Measurements from ENCODE around the gene SLC38A9.

Gene SLC38A9

GRCh38 chr5:55650386-55650785 is 61.7 kb downstream of the SLC38A9 start:
- H3K27me3 ChIP-seq (ENCODE audit: control insufficient read depth, insufficient read depth, low read length): no peaks in the 10 kb centered on the region
- peaks cover 40% of the 10 kb centered on the region for H3K36me3 ChIP-seq (ENCODE audit: control insufficient read depth, insufficient read depth, low read length)
- no peak overlapping the region for H3K9ac ChIP-seq (ENCODE audit: low read depth, low read length)
- H3K4me3 ChIP-seq (ENCODE audit: low read depth, low read length): no peak overlapping the region
- no peaks in the 10 kb centered on the region for H3K9me3 ChIP-seq (ENCODE audit: control insufficient read depth, insufficient read depth, low read length)
- no peaks in the 10 kb centered on the region for H3K4me1 ChIP-seq (ENCODE audit: control insufficient read depth, insufficient read depth, low read length)
- no peak overlapping the region for H3K27ac ChIP-seq (ENCODE audit: low read depth, low read length)

- Histone ChIP-seq H3K4me3 (ENCODE audit: low read depth, low read length) (no peak overlapping the region), H3K9ac (ENCODE audit: low read depth, low read length) (no peak overlapping the region), H3K36me3 (ENCODE audit: control insufficient read depth, insufficient read depth, low read length) (peaks cover 43% of the 10 kb centered on the region), H3K27ac (ENCODE audit: low read depth, low read length) (no peak overlapping the region), H3K27me3 (ENCODE audit: control insufficient read depth, insufficient read depth, low read length) (no peaks in the 10 kb centered on the region), H3K9me3 (ENCODE audit: control insufficient read depth, insufficient read depth, low read length) (no peaks in the 10 kb centered on the region), H3K4me1 (ENCODE audit: control insufficient read depth, insufficient read depth, low read length) (no peaks in the 10 kb centered on the region)
Measured at GRCh38 chr5:55649963-55650362, 62.2 kb downstream of the SLC38A9 start.

DNA sequence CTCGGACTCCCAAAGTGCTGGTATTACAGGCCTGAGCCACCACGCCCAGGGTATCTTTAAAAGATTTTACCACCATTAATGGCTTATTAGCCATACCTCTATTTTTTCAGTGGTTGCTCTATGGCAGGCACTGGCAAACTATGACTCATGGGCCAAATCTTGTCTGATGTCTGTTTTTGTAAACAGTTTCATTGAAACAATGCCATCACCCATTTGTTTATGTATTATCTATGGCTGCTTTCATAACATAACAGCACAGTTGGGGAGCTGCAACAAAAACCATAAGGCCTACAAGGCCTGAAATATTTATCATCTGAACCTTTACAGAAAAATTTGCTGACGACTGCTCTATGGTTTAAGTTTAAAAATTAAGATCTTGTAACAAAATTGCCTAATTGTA is 66.8 kb downstream of the SLC38A9 start:
- H3K27me3 ChIP-seq (ENCODE audit: control insufficient read depth, insufficient read depth, low read length): no peaks in the 10 kb centered on the region
- H3K4me1 ChIP-seq (ENCODE audit: control insufficient read depth, insufficient read depth, low read length): peaks cover 11% of the 10 kb centered on the region
- H3K4me3 ChIP-seq (ENCODE audit: low read depth, low read length): no peak overlapping the region
- no peak overlapping the region for H3K27ac ChIP-seq (ENCODE audit: low read depth, low read length)
- H3K36me3 ChIP-seq (ENCODE audit: control insufficient read depth, insufficient read depth, low read length): peaks cover 39% of the 10 kb centered on the region
- no peak overlapping the region for H3K9ac ChIP-seq (ENCODE audit: low read depth, low read length)
- no peaks in the 10 kb centered on the region for H3K9me3 ChIP-seq (ENCODE audit: control insufficient read depth, insufficient read depth, low read length)

DNA sequence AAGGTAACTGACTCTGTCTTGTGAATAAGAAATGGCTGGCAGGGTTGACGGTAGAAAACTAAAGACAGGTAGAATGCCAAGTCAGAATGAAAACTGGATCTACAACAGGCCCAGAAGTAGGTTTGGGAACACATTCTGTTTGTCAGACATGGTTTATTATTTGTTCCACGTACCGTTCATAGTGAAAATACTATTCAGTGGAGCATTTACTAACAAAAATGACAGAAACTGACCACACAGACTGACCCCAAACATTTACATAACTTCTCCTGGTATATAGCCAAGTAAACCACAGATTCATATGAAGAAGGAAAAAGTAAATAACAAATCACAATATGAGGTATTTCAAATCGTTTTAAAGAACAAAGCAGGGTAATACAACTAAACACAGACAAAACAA is 73.7 kb downstream of the SLC38A9 start:
- no peaks in the 10 kb centered on the region for H3K27me3 ChIP-seq (ENCODE audit: control insufficient read depth, insufficient read depth, low read length)
- H3K4me3 ChIP-seq (ENCODE audit: low read depth, low read length): no peak overlapping the region
- no peak overlapping the region for H3K9ac ChIP-seq (ENCODE audit: low read depth, low read length)
- peaks cover 12% of the 10 kb centered on the region; the same call in 1 of the 2 replicates for H3K36me3 ChIP-seq (ENCODE audit: control insufficient read depth, insufficient read depth, low read length)
- peaks cover 35% of the 10 kb centered on the region for H3K4me1 ChIP-seq (ENCODE audit: control insufficient read depth, insufficient read depth, low read length)
- no peak overlapping the region for H3K27ac ChIP-seq (ENCODE audit: low read depth, low read length)
- no peaks in the 10 kb centered on the region for H3K9me3 ChIP-seq (ENCODE audit: control insufficient read depth, insufficient read depth, low read length)

GRCh38 chr5:55638051-55638450 is 74.1 kb downstream of the SLC38A9 start:
- peaks cover 33% of the 10 kb centered on the region for H3K4me1 ChIP-seq (ENCODE audit: control insufficient read depth, insufficient read depth, low read length)
- no peak overlapping the region for H3K4me3 ChIP-seq (ENCODE audit: low read depth, low read length)
- H3K9me3 ChIP-seq (ENCODE audit: control insufficient read depth, insufficient read depth, low read length): no peaks in the 10 kb centered on the region
- H3K27ac ChIP-seq (ENCODE audit: low read depth, low read length): no peak overlapping the region
- peaks cover 15% of the 10 kb centered on the region; the same call in 1 of the 2 replicates for H3K36me3 ChIP-seq (ENCODE audit: control insufficient read depth, insufficient read depth, low read length)
- no peaks in the 10 kb centered on the region for H3K27me3 ChIP-seq (ENCODE audit: control insufficient read depth, insufficient read depth, low read length)
- no peak overlapping the region for H3K9ac ChIP-seq (ENCODE audit: low read depth, low read length)

- H3K9ac ChIP-seq (ENCODE audit: low read depth, low read length): no peak overlapping the region
- H3K9me3 ChIP-seq (ENCODE audit: control insufficient read depth, insufficient read depth, low read length): no peaks in the 10 kb centered on the region
- peaks cover 26% of the 10 kb centered on the region for H3K4me1 ChIP-seq (ENCODE audit: control insufficient read depth, insufficient read depth, low read length)
- no peak overlapping the region for H3K4me3 ChIP-seq (ENCODE audit: low read depth, low read length)
- peaks cover 15% of the 10 kb centered on the region; the same call in 1 of the 2 replicates for H3K36me3 ChIP-seq (ENCODE audit: control insufficient read depth, insufficient read depth, low read length)
- peak overlapping the region; percentile 29 for H3K27ac ChIP-seq (ENCODE audit: low read depth, low read length)
- no peaks in the 10 kb centered on the region for H3K27me3 ChIP-seq (ENCODE audit: control insufficient read depth, insufficient read depth, low read length)
Measured at GRCh38 chr5:55636683-55637082, 75.4 kb downstream of the SLC38A9 start.

GRCh38 chr5:55636177-55636576 is 75.9 kb downstream of the SLC38A9 start:
- H3K9ac ChIP-seq (ENCODE audit: low read depth, low read length): no peak overlapping the region
- peaks cover 26% of the 10 kb centered on the region for H3K4me1 ChIP-seq (ENCODE audit: control insufficient read depth, insufficient read depth, low read length)
- H3K36me3 ChIP-seq (ENCODE audit: control insufficient read depth, insufficient read depth, low read length): peaks cover 14% of the 10 kb centered on the region; the same call in 1 of the 2 replicates
- no peak overlapping the region for H3K27ac ChIP-seq (ENCODE audit: low read depth, low read length)
- no peak overlapping the region for H3K4me3 ChIP-seq (ENCODE audit: low read depth, low read length)
- no peaks in the 10 kb centered on the region for H3K27me3 ChIP-seq (ENCODE audit: control insufficient read depth, insufficient read depth, low read length)
- H3K9me3 ChIP-seq (ENCODE audit: control insufficient read depth, insufficient read depth, low read length): no peaks in the 10 kb centered on the region

- Histone ChIP-seq H3K9me3 (ENCODE audit: control insufficient read depth, insufficient read depth, low read length) (no peaks in the 10 kb centered on the region), H3K9ac (ENCODE audit: low read depth, low read length) (no peak overlapping the region), H3K36me3 (ENCODE audit: control insufficient read depth, insufficient read depth, low read length) (peaks cover 12% of the 10 kb centered on the region; the same call in 1 of the 2 replicates), H3K4me1 (ENCODE audit: control insufficient read depth, insufficient read depth, low read length) (peaks cover 24% of the 10 kb centered on the region), H3K4me3 (ENCODE audit: low read depth, low read length) (no peak overlapping the region), H3K27ac (ENCODE audit: low read depth, low read length) (no peak overlapping the region), H3K27me3 (ENCODE audit: control insufficient read depth, insufficient read depth, low read length) (no peaks in the 10 kb centered on the region)
Measured at GRCh38 chr5:55634866-55635265, 77.3 kb downstream of the SLC38A9 start.

GRCh38 chr5:55634209-55634805 is 77.8 kb downstream of the SLC38A9 start:
- peaks cover 26% of the 10 kb centered on the region for H3K4me1 ChIP-seq (ENCODE audit: control insufficient read depth, insufficient read depth, low read length)
- peaks cover 12% of the 10 kb centered on the region; the same call in 1 of the 2 replicates for H3K36me3 ChIP-seq (ENCODE audit: control insufficient read depth, insufficient read depth, low read length)
- no peak overlapping the region for H3K4me3 ChIP-seq (ENCODE audit: low read depth, low read length)
- H3K9ac ChIP-seq (ENCODE audit: low read depth, low read length): no peak overlapping the region
- no peaks in the 10 kb centered on the region for H3K27me3 ChIP-seq (ENCODE audit: control insufficient read depth, insufficient read depth, low read length)
- H3K9me3 ChIP-seq (ENCODE audit: control insufficient read depth, insufficient read depth, low read length): no peaks in the 10 kb centered on the region
- H3K27ac ChIP-seq (ENCODE audit: low read depth, low read length): no peak overlapping the region

DNA sequence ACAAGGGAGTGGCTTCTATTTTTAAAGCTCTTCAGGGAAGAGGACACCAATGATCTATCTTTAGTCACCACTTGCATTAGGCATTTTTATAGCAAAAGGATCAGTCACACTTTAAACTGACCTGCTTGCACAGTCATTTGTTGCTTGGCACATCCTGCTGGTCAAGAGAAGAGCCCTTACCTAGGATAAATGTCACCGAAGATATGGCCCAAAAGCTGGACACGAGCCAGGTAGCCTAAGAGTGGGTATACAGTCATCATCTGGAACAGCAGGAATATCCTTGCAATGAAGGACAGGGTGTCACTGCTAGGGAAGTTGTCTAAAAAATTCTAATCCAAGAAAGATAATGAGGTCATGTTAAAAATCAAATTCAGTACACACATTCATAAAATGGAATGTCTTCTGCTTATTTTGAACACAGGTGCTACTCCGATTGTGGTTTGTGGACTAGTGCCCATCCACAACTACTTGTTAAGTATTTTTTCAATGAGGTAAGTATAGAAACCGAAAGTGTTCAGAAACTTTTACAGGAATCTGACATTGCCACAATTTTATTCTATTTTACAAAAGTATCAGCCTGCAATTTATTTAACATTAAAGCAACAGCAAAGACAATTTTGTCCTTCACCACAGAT is 78.4 kb downstream of the SLC38A9 start:
- Histone ChIP-seq H3K4me1 (ENCODE audit: control insufficient read depth, insufficient read depth, low read length) (peaks cover 26% of the 10 kb centered on the region), H3K9me3 (ENCODE audit: control insufficient read depth, insufficient read depth, low read length) (no peaks in the 10 kb centered on the region), H3K9ac (ENCODE audit: low read depth, low read length) (no peak overlapping the region), H3K27me3 (ENCODE audit: control insufficient read depth, insufficient read depth, low read length) (no peaks in the 10 kb centered on the region), H3K36me3 (ENCODE audit: control insufficient read depth, insufficient read depth, low read length) (peaks cover 12% of the 10 kb centered on the region; the same call in 1 of the 2 replicates), H3K4me3 (ENCODE audit: low read depth, low read length) (no peak overlapping the region), H3K27ac (ENCODE audit: low read depth, low read length) (no peak overlapping the region)

GRCh38 chr5:55629815-55630214 is 82.3 kb downstream of the SLC38A9 start:
- no peaks in the 10 kb centered on the region for H3K9me3 ChIP-seq (ENCODE audit: control insufficient read depth, insufficient read depth, low read length)
- H3K4me3 ChIP-seq (ENCODE audit: low read depth, low read length): no peak overlapping the region
- peaks cover 8% of the 10 kb centered on the region; the same call in 1 of the 2 replicates for H3K36me3 ChIP-seq (ENCODE audit: control insufficient read depth, insufficient read depth, low read length)

More at GRCh38 chr5:55629815-55630214, 82.3 kb downstream of the SLC38A9 start:
- Histone ChIP-seq H3K4me1 (ENCODE audit: control insufficient read depth, insufficient read depth, low read length) (peaks cover 37% of the 10 kb centered on the region), H3K27ac (ENCODE audit: low read depth, low read length) (no peak overlapping the region), H3K9ac (ENCODE audit: low read depth, low read length) (no peak overlapping the region), H3K27me3 (ENCODE audit: control insufficient read depth, insufficient read depth, low read length) (no peaks in the 10 kb centered on the region)
